ENCODE data around the gene ATG5. TPM values are rescaled to one million over a fixed set of nuclear protein-coding genes. Genes with fewer than 3 reads are reported as not detected.

The ATG5 gene
- polyA plus RNA-seq, 1 of the 3 experiments (the other 2 are of a cell fraction): 15.5 TPM

DNA sequence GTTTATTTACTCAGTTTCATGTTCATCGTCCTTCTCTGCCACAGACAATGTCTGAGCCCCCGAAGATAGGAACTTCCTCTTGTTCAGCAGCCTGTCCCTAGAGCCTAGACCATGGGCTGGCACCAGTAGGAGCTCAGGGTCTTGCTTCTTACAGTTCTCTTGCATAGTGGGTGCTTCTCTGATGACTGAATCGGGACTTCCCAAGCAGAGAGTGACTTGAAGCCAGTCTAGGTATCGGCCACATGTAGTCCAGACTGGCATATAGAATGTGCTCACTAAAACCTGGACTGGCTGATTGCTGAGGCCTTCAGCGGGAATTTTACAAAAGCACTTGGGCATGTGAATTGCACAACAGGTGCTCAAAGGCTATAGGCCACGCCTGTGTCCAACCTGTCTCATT is 187.4 kb downstream of the ATG5 start (continued):
- TF ChIP-seq, protein P1, sequence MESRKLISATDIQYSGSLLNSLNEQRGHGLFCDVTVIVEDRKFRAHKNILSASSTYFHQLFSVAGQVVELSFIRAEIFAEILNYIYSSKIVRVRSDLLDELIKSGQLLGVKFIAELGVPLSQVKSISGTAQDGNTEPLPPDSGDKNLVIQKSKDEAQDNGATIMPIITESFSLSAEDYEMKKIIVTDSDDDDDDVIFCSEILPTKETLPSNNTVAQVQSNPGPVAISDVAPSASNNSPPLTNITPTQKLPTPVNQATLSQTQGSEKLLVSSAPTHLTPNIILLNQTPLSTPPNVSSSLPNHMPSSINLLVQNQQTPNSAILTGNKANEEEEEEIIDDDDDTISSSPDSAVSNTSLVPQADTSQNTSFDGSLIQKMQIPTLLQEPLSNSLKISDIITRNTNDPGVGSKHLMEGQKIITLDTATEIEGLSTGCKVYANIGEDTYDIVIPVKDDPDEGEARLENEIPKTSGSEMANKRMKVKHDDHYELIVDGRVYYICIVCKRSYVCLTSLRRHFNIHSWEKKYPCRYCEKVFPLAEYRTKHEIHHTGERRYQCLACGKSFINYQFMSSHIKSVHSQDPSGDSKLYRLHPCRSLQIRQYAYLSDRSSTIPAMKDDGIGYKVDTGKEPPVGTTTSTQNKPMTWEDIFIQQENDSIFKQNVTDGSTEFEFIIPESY (IDR thresholded peaks at IDR 0.05; ENCODE audit: borderline replicate concordance, low read depth): no peak

DNA sequence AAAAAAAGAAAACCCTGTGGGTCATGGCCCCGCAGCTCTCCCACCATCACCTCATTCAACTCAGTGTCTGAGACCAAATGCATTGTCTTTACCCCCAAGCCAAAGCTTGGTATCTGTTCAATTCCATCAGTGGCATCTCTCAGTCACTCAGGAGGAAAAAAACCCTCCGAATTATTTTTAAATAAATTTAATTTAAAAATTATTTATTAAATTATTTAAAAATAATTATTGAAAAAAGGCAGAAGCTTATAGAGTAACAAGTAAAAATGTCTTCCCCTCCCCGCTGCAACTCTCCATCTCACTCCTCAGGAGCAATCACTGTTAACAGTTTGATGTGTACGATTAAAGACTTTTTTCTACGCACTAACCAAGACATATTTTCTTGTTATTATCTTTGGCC is 188.7 kb downstream of the ATG5 start:
- TF ChIP-seq TAF1 (IDR thresholded peaks at IDR 0.05; ENCODE audit: borderline replicate concordance, low read depth, low read length) (no peak), GATA2 (CRISPR knock-in tag; IDR thresholded peaks at IDR 0.05) (no peak), SIN3A (IDR thresholded peaks at IDR 0.05; ENCODE audit: borderline replicate concordance, low read depth, low read length) (no peak), FOSL2 (IDR thresholded peaks at IDR 0.05; ENCODE audit: borderline replicate concordance, low read depth) (no peak), EZH2phosphoT487 (IDR thresholded peaks at IDR 0.05; ENCODE audit: borderline replicate concordance, low read depth) (no peak), NFIC (IDR thresholded peaks at IDR 0.05; ENCODE audit: borderline replicate concordance) (no peak), RFX5 (IDR thresholded peaks at IDR 0.05; ENCODE audit: low read length) (no peak), EP300 (IDR thresholded peaks at IDR 0.05; ENCODE audit: borderline replicate concordance in 1 of 2, low read depth in 1 of 2, low read length in 1 of 2) (no peak), RXRA (IDR thresholded peaks at IDR 0.05; ENCODE audit: borderline replicate concordance, low read depth) (no peak), RAD21 (IDR thresholded peaks at IDR 0.05; ENCODE audit: low read length) (no peak)
- TF ChIP-seq, protein P2, sequence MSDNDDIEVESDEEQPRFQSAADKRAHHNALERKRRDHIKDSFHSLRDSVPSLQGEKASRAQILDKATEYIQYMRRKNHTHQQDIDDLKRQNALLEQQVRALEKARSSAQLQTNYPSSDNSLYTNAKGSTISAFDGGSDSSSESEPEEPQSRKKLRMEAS (IDR thresholded peaks at IDR 0.05; ENCODE audit: low read depth): no peak
- TF ChIP-seq, protein P3, sequence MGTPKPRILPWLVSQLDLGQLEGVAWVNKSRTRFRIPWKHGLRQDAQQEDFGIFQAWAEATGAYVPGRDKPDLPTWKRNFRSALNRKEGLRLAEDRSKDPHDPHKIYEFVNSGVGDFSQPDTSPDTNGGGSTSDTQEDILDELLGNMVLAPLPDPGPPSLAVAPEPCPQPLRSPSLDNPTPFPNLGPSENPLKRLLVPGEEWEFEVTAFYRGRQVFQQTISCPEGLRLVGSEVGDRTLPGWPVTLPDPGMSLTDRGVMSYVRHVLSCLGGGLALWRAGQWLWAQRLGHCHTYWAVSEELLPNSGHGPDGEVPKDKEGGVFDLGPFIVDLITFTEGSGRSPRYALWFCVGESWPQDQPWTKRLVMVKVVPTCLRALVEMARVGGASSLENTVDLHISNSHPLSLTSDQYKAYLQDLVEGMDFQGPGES (IDR thresholded peaks at IDR 0.05; ENCODE audit: low read depth, low read length): no peak
- TF ChIP-seq, protein P4, sequence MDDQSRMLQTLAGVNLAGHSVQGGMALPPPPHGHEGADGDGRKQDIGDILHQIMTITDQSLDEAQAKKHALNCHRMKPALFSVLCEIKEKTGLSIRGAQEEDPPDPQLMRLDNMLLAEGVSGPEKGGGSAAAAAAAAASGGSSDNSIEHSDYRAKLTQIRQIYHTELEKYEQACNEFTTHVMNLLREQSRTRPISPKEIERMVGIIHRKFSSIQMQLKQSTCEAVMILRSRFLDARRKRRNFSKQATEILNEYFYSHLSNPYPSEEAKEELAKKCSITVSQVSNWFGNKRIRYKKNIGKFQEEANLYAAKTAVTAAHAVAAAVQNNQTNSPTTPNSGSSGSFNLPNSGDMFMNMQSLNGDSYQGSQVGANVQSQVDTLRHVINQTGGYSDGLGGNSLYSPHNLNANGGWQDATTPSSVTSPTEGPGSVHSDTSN (IDR thresholded peaks at IDR 0.05): no peak
- WGBS (ENCODE audit: low lambda C conversion rate): 94% methylated on average over 5 of the region's 5 CpGs
- no peaks in the 10 kb centered on the region for H3K36me3 ChIP-seq (replicated peaks in 1 of 2; ENCODE audit: control insufficient read depth in 1 of 2, insufficient read depth in 2 of 2, low read length in 1 of 2)
- peaks cover 5 to 9% of the 10 kb centered on the region in 2 experiments; a peak in 2 of 4 replicates for H3K4me1 ChIP-seq (ENCODE audit: control insufficient read depth in 1 of 2, insufficient read depth in 2 of 2, low read depth in 1 of 2, low read length in 1 of 2)
- H3K9me2 ChIP-seq: no peaks in the 10 kb centered on the region
- DNase-seq: no peak
- no peaks in the 10 kb centered on the region for H3K79me2 ChIP-seq (ENCODE audit: insufficient read depth)
- no peaks in the 10 kb centered on the region for H3K27me3 ChIP-seq (ENCODE audit: insufficient read depth)
- H3K27ac ChIP-seq (ENCODE audit: low read depth in 2 of 2, low read length in 1 of 2): no peak overlapping the region
- H2AFZ ChIP-seq (ENCODE audit: low read depth): no peak overlapping the region
- no peak overlapping the region for H3K4me2 ChIP-seq
- H3F3A ChIP-seq (replicated peaks; ENCODE audit: insufficient read depth): no peaks in the 10 kb centered on the region
- ChIA-PET POLR2A (no interaction called here), CTCF (no interaction called here)
- H3K9ac ChIP-seq: no peak overlapping the region
- no peaks in the 10 kb centered on the region for H4K20me1 ChIP-seq (ENCODE audit: insufficient read depth)
- no peak overlapping the region for H3K4me3 ChIP-seq (ENCODE audit: low read depth in 2 of 2, low read length in 1 of 2)
- H3K9me3 ChIP-seq: no peaks in the 10 kb centered on the region

Data from SK-N-SH (cell line).